OCI-LY3 (cell line): ENCODE measurements around the gene AARS2.
"Not testable (repeated sequence)": the region's sequence is repeated elsewhere in the genome, so short reads cannot be mapped to it uniquely, and the experiment has no call there.

Source experiments
- H2AFZ ChIP-seq: fragments of 200-600, 300-600 bp; shearing (Covaris generic); 2 replicates; pipeline ENCODE4 v1.6.0; 2014; ENCODE audit warnings: antibody characterized with exemption, low read depth, low read length
- H3K27ac ChIP-seq: fragments of 200-600, 300-600 bp; sonication (generic); 2 replicates; pipeline ENCODE4 v1.5.1; 2014; ENCODE audit warnings: mild to moderate bottlenecking, low read length, moderate library complexity, mixed read lengths
- H3K27me3 ChIP-seq: fragments of 200-600, 300-600 bp; sonication (generic); 2 replicates; pipeline ENCODE4 v1.6.1; 2014; ENCODE audit warnings: low read depth, low read length, mixed read lengths
- H3K36me3 ChIP-seq: fragments of 200-600, 300-600 bp; sonication (generic); replicated peaks from 2 replicates; pipeline ENCODE3; 2014; ENCODE audit warnings: low read depth, low read length, mixed read lengths
- H3K4me1 ChIP-seq: fragments of 300-600, 200-600 bp; sonication (generic); 2 replicates; pipeline ENCODE4 v1.6.1; 2014; ENCODE audit warnings: low read length, mixed read lengths
- H3K4me2 ChIP-seq: fragments of 200-600, 300-600 bp; sonication (generic); 2 replicates; pipeline ENCODE4 v1.6.1; 2014; ENCODE audit warnings: low read length, mixed read lengths
- H3K4me3 ChIP-seq: fragments of 300-600, 200-600 bp; sonication (generic); 2 replicates; pipeline ENCODE4 v1.5.1; 2014; ENCODE audit warnings: antibody characterized with exemption, mild to moderate bottlenecking, low read length, moderate library complexity
- H3K79me2 ChIP-seq: fragments of 300-600, 200-600 bp; shearing (Covaris generic); 2 replicates; pipeline ENCODE4 v1.6.1; 2014; ENCODE audit warnings: mild to moderate bottlenecking, low read length, mixed read lengths
- H3K9ac ChIP-seq: fragments of 300-600, 200-600 bp; shearing (Covaris generic); 2 replicates; pipeline ENCODE4 v1.6.0; 2014; ENCODE audit warnings: mild to moderate bottlenecking, low read length, moderate library complexity
- H3K9me3 ChIP-seq: fragments of 200-600, 300-600 bp; shearing (Covaris generic); 2 replicates; pipeline ENCODE4 v1.6.1; 2014; ENCODE audit warnings: low read length, mixed read lengths; ENCODE audit not compliant: insufficient read depth
- H4K20me1 ChIP-seq: fragments of 200-600, 300-600 bp; sonication (generic); 2 replicates; pipeline ENCODE4 v1.6.1; 2016; ENCODE audit warnings: low read length, mixed read lengths; ENCODE audit not compliant: insufficient read depth
- EZH2phosphoT487 ChIP-seq: fragments of 200-600 bp; shearing (Covaris generic); IDR thresholded peaks from 2 replicates; pipeline ENCODE4 v1.6.1; 2018; ENCODE audit warnings: antibody characterized with exemption, mixed run types, low read depth
- TF ChIP-seq, protein P1 (sequence below): fragments of 200-600, 300-600 bp; sonication (generic); IDR thresholded peaks from 2 replicates; pipeline ENCODE4 v1.5.1; 2014; ENCODE audit warnings: antibody characterized with exemption, low read length, low read depth

AARS2 gene

DNA sequence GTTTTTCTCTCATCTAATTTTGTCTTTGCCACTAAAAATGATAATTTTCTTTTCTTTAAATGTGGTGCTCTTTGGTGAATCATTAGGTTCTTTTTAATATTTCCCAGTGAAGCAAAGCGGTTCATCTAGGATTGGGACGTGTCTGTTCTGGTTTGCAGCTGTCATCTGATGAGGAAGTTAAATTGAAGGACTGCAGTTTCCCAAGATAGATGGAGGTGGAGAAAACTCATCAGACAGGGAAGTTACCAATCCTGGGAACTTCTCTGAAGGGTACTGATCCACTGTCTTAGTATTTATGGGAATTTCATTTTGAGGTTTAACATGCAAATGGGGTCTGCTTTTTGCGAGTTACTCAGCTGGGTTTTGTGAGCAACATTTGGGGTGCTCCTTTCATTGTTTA lies 2.4 kb upstream of the AARS2 start:
- TF ChIP-seq, protein P1, sequence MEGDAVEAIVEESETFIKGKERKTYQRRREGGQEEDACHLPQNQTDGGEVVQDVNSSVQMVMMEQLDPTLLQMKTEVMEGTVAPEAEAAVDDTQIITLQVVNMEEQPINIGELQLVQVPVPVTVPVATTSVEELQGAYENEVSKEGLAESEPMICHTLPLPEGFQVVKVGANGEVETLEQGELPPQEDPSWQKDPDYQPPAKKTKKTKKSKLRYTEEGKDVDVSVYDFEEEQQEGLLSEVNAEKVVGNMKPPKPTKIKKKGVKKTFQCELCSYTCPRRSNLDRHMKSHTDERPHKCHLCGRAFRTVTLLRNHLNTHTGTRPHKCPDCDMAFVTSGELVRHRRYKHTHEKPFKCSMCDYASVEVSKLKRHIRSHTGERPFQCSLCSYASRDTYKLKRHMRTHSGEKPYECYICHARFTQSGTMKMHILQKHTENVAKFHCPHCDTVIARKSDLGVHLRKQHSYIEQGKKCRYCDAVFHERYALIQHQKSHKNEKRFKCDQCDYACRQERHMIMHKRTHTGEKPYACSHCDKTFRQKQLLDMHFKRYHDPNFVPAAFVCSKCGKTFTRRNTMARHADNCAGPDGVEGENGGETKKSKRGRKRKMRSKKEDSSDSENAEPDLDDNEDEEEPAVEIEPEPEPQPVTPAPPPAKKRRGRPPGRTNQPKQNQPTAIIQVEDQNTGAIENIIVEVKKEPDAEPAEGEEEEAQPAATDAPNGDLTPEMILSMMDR = no peak
- no peaks in the 10 kb centered on the region for H4K20me1 ChIP-seq

DNA sequence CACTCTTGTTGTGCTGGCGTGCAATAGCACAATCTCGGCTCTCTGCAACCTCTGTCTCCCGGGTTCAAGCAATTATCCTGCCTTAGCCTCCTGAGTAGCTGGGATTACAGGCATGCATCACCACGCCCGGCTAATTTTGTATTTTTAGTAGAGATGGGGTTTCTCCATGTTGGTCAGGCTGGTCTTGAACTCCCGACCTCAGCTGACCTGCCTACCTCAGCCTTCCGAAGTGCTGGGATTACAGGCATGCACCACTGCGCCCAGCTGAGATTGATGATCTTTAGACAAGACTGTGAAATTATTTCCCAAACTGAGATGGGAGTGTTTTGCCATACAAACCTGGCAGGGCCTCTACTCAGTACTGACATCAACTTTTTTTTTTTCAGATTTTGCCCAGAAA lies 1.5 kb upstream of the AARS2 start:
- H4K20me1 ChIP-seq, H3K4me3 ChIP-seq, H3K9ac ChIP-seq, H2AFZ ChIP-seq, H3K9me3 ChIP-seq, H3K4me2 ChIP-seq, H3K27ac ChIP-seq, H3K4me1 ChIP-seq: not testable (repeated sequence)
- Histone ChIP-seq H3K79me2 (peaks cover 18% of the 10 kb centered on the region), H3K27me3 (peaks cover 18% of the 10 kb centered on the region), H3K36me3 (peaks cover 21% of the 10 kb centered on the region)

More for the DNA sequence above, 2.4 kb upstream of the AARS2 start:
- Histone ChIP-seq H3K4me2 (no peak overlapping the region), H3K4me1 (peaks cover 8% of the 10 kb centered on the region), H2AFZ (no peak overlapping the region), H3K9me3 (no peaks in the 10 kb centered on the region), H3K27ac (no peak overlapping the region), H3K4me3 (no peak overlapping the region), H3K27me3 (peaks cover 23% of the 10 kb centered on the region), H3K36me3 (peaks cover 13% of the 10 kb centered on the region), H3K9ac (no peak overlapping the region), H3K79me2 (peaks cover 18% of the 10 kb centered on the region)

DNA sequence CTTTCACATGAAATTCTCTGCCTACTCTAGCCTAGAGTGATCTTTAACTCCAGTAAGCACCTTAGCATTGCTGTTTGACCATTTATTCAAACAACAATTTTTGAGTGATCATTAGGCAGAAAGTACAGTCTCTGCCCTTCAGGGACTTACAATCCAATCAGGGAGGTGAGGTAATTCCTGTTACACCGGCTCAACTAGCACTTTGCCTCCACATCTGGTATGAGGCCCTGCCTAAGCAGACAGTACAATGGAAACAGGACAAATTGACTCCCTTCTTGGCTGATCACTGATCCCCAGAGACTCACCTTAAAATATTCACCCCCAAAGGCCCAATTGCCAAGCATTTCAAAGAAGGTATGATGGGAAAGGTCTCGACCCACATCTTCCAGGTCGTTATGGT lies 1.4 kb downstream of the AARS2 start:
- H3K27ac ChIP-seq = no peak overlapping the region
- H2AFZ ChIP-seq = no peak overlapping the region
- no peaks in the 10 kb centered on the region for H3K9me3 ChIP-seq
- peaks cover 18% of the 10 kb centered on the region for H3K79me2 ChIP-seq
- H3K27me3 ChIP-seq = no peaks in the 10 kb centered on the region
- H4K20me1 ChIP-seq = no peaks in the 10 kb centered on the region
- H3K9ac ChIP-seq = no peak overlapping the region
- H3K4me1 ChIP-seq = peaks cover 8% of the 10 kb centered on the region
- H3K4me3 ChIP-seq = 0 out of 2 replicates have a peak overlapping the region, but pooled peaks have one; percentile 91
- peaks cover 44% of the 10 kb centered on the region for H3K36me3 ChIP-seq
- no peak for TF ChIP-seq EZH2phosphoT487
- TF ChIP-seq, protein P1 = no peak
- H3K4me2 ChIP-seq = peak overlapping the region; percentile 89

DNA sequence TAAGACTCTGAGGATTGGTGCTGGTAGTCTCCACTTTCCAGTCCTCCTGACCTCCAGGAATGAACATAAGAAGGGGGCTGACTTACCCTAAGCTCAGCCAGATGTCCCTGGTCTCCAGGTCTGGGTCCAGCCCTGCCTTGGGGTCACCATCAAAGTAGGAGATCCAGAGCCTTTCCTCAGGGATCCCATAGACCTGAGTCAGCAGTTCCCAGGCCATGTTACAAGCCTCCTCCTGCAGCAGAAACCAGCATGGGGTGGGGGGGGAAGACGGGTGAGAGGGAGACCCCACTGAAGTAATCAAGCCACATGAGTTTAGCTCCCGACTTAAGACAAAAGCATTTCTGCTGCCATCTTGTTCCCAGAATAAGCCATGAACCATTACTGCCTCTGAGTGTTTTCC lies 1.8 kb downstream of the AARS2 start:
- no peaks in the 10 kb centered on the region for H3K9me3 ChIP-seq
- H4K20me1 ChIP-seq = no peaks in the 10 kb centered on the region
- H3K4me3 ChIP-seq = no peak overlapping the region
- H3K27ac ChIP-seq = no peak overlapping the region
- peaks cover 8% of the 10 kb centered on the region for H3K4me1 ChIP-seq
- peaks cover 18% of the 10 kb centered on the region for H3K79me2 ChIP-seq
- H2AFZ ChIP-seq = no peak overlapping the region
- no peak overlapping the region for H3K4me2 ChIP-seq
- H3K9ac ChIP-seq = no peak overlapping the region
- TF ChIP-seq, protein P1 = no peak
- no peak for TF ChIP-seq EZH2phosphoT487
- peaks cover 48% of the 10 kb centered on the region for H3K36me3 ChIP-seq
- H3K27me3 ChIP-seq = no peaks in the 10 kb centered on the region

DNA sequence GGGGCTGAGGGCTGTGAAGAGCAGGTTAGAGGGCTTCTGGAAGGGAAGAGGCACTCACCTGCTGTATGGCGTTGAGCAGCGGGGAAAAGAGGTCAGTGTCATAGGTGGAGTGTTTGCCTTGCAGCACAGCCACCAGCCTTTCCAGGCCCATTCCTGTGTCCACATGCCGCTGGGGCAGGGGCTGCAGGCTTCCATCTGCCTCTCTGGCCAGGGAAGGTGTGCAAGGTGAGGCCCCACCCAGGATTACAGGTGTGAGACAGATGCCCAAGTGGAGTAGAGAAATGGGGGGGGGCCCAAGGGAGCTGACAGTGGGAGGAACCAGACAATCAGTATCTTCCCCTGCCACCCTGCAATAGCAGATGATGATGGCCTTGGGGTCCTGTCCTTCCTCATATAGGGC lies 2.9 kb downstream of the AARS2 start:
- H3K4me1 ChIP-seq = peaks cover 8% of the 10 kb centered on the region
- no peak overlapping the region for H3K27ac ChIP-seq
- H3K79me2 ChIP-seq = peaks cover 18% of the 10 kb centered on the region
- H3K36me3 ChIP-seq = peaks cover 57% of the 10 kb centered on the region
- H3K4me3 ChIP-seq = no peak overlapping the region
- H3K9ac ChIP-seq = no peak overlapping the region
- H4K20me1 ChIP-seq = no peaks in the 10 kb centered on the region
- no peak overlapping the region for H3K4me2 ChIP-seq
- no peak for TF ChIP-seq EZH2phosphoT487
- TF ChIP-seq, protein P1 = no peak
- H2AFZ ChIP-seq = no peak overlapping the region
- H3K27me3 ChIP-seq = no peaks in the 10 kb centered on the region
- H3K9me3 ChIP-seq = no peaks in the 10 kb centered on the region
